Measurements from ENCODE around the gene LRRC31.

Gene LRRC31

DNA sequence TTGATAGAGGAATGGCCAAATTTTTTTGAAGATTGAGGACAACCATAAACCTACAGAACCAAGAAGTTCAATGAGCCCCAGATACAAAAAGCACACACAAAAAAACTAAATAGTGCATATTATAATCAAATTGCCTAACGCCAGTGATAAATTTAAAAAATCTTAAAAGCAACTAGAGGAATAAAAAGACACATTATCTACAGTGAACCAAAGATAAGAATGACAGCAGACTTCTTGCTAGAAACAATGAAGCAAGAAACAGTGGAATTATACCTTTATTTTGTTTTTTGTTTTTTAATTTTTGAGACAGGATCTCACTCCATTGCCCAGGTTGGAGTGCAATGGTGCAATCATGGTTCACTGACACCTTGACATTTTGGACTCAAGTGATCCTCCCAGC, 31.7 kb upstream of the LRRC31 start:
- DNase-seq (ENCODE audit: low read depth), result no peak
- TF ChIP-seq, protein P1, sequence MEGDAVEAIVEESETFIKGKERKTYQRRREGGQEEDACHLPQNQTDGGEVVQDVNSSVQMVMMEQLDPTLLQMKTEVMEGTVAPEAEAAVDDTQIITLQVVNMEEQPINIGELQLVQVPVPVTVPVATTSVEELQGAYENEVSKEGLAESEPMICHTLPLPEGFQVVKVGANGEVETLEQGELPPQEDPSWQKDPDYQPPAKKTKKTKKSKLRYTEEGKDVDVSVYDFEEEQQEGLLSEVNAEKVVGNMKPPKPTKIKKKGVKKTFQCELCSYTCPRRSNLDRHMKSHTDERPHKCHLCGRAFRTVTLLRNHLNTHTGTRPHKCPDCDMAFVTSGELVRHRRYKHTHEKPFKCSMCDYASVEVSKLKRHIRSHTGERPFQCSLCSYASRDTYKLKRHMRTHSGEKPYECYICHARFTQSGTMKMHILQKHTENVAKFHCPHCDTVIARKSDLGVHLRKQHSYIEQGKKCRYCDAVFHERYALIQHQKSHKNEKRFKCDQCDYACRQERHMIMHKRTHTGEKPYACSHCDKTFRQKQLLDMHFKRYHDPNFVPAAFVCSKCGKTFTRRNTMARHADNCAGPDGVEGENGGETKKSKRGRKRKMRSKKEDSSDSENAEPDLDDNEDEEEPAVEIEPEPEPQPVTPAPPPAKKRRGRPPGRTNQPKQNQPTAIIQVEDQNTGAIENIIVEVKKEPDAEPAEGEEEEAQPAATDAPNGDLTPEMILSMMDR (conservative IDR thresholded peaks at IDR 0.05; ENCODE audit: low read depth, low read length), result no peak
- H3K4me3 ChIP-seq (ENCODE audit: low read length), result no peak overlapping the region

DNA sequence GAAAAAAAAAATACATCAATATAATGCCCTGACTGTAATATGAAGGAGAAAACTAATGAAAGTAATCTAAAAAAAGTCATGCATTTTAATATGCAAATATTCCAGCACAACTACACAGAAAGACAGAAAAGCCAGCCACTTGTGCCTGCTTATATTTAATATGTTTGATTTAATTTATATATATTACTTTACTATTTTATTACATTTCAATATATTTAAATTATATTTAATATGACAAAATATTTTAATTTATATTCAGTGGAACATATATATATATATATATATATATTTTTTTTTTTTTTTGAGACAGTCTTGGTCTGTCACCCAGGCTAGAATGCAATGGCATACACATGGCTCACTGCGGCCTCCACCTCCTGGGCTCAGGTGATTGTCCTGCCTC, 27.5 kb upstream of the LRRC31 start:
- TF ChIP-seq, protein P1 (conservative IDR thresholded peaks at IDR 0.05; ENCODE audit: low read depth, low read length), result no peak
- no peak for DNase-seq (ENCODE audit: low read depth)
- no peak overlapping the region for H3K4me3 ChIP-seq (ENCODE audit: low read length)

DNA sequence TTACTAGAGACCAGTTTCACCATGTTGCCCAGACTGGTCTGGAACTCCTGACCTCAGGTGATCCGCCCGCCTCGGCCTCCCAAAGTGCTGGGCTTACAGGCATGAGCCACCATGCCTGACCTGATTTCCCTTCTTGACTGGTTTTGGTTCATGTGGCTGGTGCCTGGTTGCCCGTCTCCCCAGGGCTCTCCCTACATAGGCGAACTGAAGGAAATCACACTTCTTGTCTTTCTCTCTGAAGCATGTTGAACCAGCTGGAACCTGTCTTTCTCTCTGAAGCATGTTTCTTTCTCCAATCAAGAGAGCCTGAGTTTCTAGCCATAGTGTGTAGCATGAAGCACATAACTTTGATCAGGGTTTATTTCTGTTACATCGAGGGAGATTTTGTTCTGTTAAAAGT, 25.3 kb upstream of the LRRC31 start:
- no peak overlapping the region for H3K4me3 ChIP-seq (ENCODE audit: low read length)
- TF ChIP-seq, protein P1 (conservative IDR thresholded peaks at IDR 0.05; ENCODE audit: low read depth, low read length), result no peak
- DNase-seq (ENCODE audit: low read depth), result no peak

DNA sequence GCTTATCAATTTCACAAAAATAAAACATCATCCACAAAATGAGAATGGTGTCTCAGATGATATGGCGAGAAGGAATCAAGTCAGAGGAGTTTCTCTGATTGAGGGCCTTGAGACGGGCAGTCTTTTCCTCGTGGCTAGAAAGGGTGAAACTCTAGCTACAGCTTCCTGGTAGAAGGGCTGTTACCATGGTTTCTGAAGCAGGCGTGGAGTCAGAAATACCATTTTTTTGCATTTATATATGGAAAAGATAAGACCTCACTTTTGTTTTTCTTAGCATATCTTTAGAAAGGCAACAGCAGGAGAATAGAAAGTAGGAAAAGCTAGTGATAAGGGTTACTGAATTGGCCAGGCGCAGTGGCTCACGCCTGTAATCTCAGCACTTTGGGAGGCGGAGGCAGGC, 24.4 kb upstream of the LRRC31 start:
- TF ChIP-seq, protein P1 (conservative IDR thresholded peaks at IDR 0.05; ENCODE audit: low read depth, low read length), result no peak
- no peak overlapping the region for H3K4me3 ChIP-seq (ENCODE audit: low read length)
- no peak for DNase-seq (ENCODE audit: low read depth)

DNA sequence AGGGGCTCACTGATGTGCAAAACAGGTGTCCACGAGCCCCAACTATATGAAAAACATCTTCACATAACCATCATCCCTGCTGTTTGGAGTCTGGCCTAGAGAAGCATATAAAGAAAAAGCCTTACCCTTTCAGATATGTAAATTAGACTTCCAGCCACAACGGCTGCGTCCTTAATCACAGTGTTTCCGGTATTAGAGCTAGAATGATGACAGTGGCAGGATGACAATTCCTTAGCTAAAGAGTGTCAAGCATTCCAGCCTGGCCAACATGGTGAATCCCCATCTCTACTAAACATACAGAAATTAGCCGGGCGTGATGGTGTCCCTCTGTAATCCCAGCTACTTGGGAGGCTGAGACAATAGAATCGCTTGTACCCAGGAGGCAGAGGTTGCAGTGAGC, 22.2 kb upstream of the LRRC31 start:
- TF ChIP-seq, protein P1 (conservative IDR thresholded peaks at IDR 0.05; ENCODE audit: low read depth, low read length), result no peak
- DNase-seq (ENCODE audit: low read depth), result no peak
- H3K4me3 ChIP-seq (ENCODE audit: low read length), result no peak overlapping the region

DNA sequence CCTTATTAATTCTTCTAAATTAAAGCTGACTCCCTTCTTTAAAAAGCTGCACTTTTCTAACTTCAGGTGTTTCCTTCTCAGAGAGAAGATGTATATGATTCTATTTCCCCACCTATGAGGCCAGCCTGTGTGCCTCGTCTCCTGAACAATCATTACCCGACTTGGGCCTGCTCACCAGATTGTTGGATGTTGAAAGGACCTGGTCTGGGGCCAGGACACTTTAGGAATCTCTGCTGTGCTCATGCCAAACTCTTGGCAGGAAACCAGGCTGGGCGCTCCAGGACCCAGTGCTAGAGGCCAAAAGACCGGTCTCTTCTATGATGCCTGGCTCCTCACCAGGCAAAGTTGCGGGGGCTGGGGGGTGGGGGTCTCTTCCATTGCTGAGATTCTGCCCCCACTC, 16.9 kb upstream of the LRRC31 start:
- no peak overlapping the region for H3K4me3 ChIP-seq (ENCODE audit: low read length)
- no peak for DNase-seq (ENCODE audit: low read depth)
- TF ChIP-seq, protein P1 (conservative IDR thresholded peaks at IDR 0.05; ENCODE audit: low read depth, low read length), result no peak

DNA sequence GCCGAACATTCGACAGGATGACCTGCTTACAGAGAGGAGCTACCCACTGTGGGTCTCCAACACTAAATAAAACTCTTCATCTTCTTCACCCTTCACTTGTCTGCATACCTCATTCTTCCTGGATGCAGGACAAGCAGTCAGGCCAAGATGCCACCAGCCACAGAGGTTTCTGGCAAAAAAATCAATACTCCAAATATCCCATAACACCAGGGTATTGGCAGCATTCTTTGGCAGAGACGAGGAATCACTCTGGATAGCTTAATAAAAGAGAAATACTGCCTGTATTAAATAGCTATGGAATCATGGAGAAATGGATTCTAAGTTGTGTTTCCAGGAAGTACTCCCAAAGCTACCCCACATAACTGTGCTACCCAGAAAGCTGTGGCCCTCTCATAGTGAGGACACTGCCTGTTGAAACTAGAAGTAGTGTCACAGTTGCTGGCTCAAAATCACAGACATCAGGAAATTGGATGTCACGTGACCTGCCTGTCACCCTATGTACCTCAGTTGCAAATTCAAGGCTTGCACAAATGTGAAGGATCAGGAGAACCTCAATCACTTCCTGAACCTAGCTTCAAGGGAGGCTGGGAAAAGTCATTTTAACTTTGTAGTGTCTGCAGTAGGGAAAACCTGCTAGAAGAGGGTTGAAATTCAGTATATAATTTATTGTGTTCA, 11.0 kb upstream of the LRRC31 start:
- no peak overlapping the region for H3K4me3 ChIP-seq (ENCODE audit: low read length)

More for the DNA sequence above, 11.0 kb upstream of the LRRC31 start:
- no peak for DNase-seq (ENCODE audit: low read depth)
- TF ChIP-seq, protein P1 (conservative IDR thresholded peaks at IDR 0.05; ENCODE audit: low read depth, low read length), result no peak
